Thymus (tissue), 11 donors: ENCODE data around the gene C19orf85. TPM values are rescaled to one million over a fixed set of nuclear protein-coding genes. Genes with fewer than 3 reads are reported as not detected.
"Not testable (repeated sequence)": the region's sequence is repeated elsewhere in the genome, so short reads cannot be mapped to it uniquely, and the experiment has no call there.

Experiments used
- DNase-seq, 9 donors: peaks; one replicate each; pipeline ENCODE4 v3.0.0-alpha.2; 2013; ENCODE audit warnings: low spot score in 9 of 9, low read depth in 6 of 9, missing footprints in 1 of 9
- H3K27ac ChIP-seq, 2 donors: one replicate each; pipeline ENCODE4 v1.5.1; 2013; ENCODE audit warnings: control low read depth in 1 of 2, low read depth in 1 of 2, low read length in 1 of 2, mild to moderate bottlenecking in 1 of 2, moderate library complexity in 1 of 2
- H3K27me3 ChIP-seq, 2 donors: one replicate each; pipeline ENCODE4 v1.5.1; 2013; ENCODE audit warnings: low read length in 1 of 2; ENCODE audit not compliant: control insufficient read depth in 2 of 2, insufficient read depth in 1 of 2
- H3K36me3 ChIP-seq, 2 donors: one replicate each; pipeline ENCODE4 v1.5.1; 2013; ENCODE audit warnings: low read length in 1 of 2, mild to moderate bottlenecking in 1 of 2, moderate library complexity in 1 of 2; ENCODE audit not compliant: control insufficient read depth in 2 of 2, insufficient read depth in 2 of 2
- H3K4me1 ChIP-seq, 2 donors: one replicate each; pipeline ENCODE4 v1.5.1; 2013; ENCODE audit warnings: low read length in 2 of 2; ENCODE audit not compliant: control insufficient read depth in 2 of 2, insufficient read depth in 2 of 2
- H3K4me3 ChIP-seq, 2 donors: one replicate each; pipeline ENCODE4 v1.5.1; 2013; ENCODE audit warnings: low read length in 2 of 2, control low read depth in 1 of 2, mild to moderate bottlenecking in 1 of 2
- H3K9me3 ChIP-seq, 2 donors: one replicate each; pipeline ENCODE4 v1.5.1; 2013; ENCODE audit warnings: low read length in 1 of 2, mild to moderate bottlenecking in 1 of 2; ENCODE audit not compliant: control insufficient read depth in 2 of 2, insufficient read depth in 1 of 2
- WGBS: extraction: QIAGEN DNeasy Blood & Tissue Kit; methylation state at CpG from one replicate; pipeline ENCODE4 v1.1.7; 2013; 5-methylcytosine and 5-hydroxymethylcytosine counted together
- polyA plus RNA-seq: library from polyadenylated mRNA; stranded (reverse); fragments of 200-250 nt; gene quantifications from one replicate; pipeline ENCODE4 v1.2.3, GENCODE V29; 2013
- total RNA-seq: library from RNA; stranded (reverse); fragments of 120-200 nt; gene quantifications from one replicate; pipeline ENCODE4 v1.2.4, GENCODE V29; 2013
- donor health status: healthy.

The C19orf85 gene
- total and polyA plus RNA-seq, 2 donors: not detected

DNA sequence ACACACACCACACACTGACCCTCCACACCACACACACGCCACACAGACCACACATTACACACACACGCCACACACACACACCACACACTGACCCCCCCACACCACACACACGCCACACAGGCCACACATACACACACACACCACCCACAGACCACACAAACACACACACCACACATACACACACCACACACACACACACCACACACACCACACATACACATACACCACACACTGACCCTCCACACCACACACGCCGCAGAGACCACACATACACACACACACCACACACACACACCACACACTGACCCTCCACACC lies 16.4 kb downstream of the C19orf85 start:
- H3K27ac ChIP-seq, H3K9me3 ChIP-seq, H3K36me3 ChIP-seq, DNase-seq, H3K4me3 ChIP-seq: not testable (repeated sequence)
- WGBS: 95% methylated on average over 5 of the region's 5 CpGs
- peaks cover 16 to 18% of the 10 kb centered on the region in 2 donors for H3K4me1 ChIP-seq
- H3K27me3 ChIP-seq: peaks cover 55 to 92% of the 10 kb centered on the region in 2 donors

DNA sequence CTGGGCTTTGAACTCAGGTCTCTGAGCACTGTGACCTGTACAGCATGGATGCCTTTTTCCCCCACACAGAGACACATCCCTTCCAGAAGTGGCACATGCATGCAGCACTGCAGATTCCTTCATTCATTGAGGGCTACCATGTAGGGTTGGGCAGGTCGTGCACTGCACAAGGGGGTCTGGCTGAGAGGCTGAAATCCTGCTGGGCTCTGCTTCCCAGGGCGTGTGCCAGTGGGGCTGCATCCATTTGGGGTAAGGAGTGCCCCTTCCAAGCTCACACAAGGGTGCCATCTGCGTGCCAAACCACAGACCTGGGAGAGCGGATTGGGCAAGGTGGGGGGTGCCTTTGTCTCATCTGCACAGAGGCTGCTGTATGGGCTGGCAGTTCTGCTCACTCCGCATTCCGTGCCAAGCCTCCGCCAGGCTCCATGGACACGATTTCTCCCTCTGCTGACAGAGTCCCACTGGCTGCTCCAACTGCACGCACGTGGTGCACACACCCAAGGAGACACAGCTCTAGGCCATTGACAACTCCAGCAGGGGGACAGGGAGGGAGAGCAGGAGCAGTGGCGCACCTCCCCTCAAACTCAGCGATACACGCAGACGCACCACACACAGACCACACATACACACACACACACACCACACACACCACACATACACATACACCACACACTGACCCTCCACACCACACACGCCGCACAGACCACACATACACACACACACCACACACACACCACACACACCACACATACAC lies 17.0 kb downstream of the C19orf85 start:
- Histone ChIP-seq H3K27me3 (peaks cover 60 to 92% of the 10 kb centered on the region in 2 donors), H3K27ac (no peak overlapping the region), H3K36me3 (no peaks in the 10 kb centered on the region), H3K4me1 (peaks cover 17% of the 10 kb centered on the region in 2 donors), H3K9me3 (no peaks in the 10 kb centered on the region), H3K4me3 (no peak overlapping the region)
- DNase-seq: no peak
- 49% methylated on average over 16 of the region's 16 CpGs for WGBS

DNA sequence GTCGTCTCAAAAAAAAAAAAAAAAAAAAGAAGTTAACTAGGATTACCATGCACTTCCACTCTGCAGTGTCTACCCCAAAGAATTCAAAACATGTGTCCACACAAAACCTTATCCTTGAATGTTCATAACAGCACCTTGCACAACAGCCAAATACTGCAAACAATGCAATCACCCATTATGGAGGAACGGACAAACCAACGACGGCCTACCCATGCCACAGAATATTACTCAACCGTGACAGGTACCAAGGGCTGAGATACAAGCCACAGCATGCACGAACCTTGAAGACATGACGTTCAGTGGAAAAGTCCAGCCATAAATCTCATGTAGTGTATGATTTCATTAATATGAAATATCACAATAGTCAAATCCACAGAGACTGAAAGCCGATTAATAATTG lies 18.5 kb downstream of the C19orf85 start:
- no peak for DNase-seq
- H3K4me3 ChIP-seq: no peak overlapping the region
- H3K4me1 ChIP-seq: peaks cover 8 to 16% of the 10 kb centered on the region in 2 donors
- peaks cover 0 to 4% of the 10 kb centered on the region in 2 donors for H3K9me3 ChIP-seq
- no peak overlapping the region for H3K27ac ChIP-seq
- no peaks in the 10 kb centered on the region for H3K36me3 ChIP-seq
- 73% methylated on average over 8 of the region's 8 CpGs for WGBS
- H3K27me3 ChIP-seq: peaks cover 60 to 91% of the 10 kb centered on the region in 2 donors

DNA sequence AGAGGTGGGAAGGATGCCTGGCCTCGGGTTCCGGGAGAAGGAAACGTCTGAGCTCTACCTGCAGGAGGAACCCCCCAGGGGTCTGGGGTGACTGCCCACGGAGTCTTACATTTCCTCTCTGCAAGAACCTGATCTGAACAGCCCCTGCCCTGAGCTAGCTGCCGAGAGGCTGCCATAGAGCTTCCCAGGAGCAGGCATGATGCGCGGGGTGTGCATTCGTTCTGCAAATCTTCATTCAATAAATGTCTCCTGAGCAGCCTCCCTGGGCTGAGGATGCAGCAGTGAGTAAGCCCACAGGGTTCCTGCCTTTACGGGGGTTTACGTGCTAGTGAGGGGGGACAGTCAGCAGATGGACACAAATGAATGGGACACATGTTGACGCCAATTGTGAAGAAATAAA lies 19.9 kb downstream of the C19orf85 start:
- Histone ChIP-seq H3K36me3 (no peaks in the 10 kb centered on the region), H3K27ac (no peak overlapping the region), H3K4me1 (peaks cover 8 to 22% of the 10 kb centered on the region in 2 donors), H3K27me3 (peaks cover 61 to 92% of the 10 kb centered on the region in 2 donors), H3K9me3 (peaks cover 0 to 15% of the 10 kb centered on the region in 2 donors), H3K4me3 (no peak overlapping the region)
- no peak for DNase-seq
- 49% methylated on average over 11 of the region's 11 CpGs for WGBS

DNA sequence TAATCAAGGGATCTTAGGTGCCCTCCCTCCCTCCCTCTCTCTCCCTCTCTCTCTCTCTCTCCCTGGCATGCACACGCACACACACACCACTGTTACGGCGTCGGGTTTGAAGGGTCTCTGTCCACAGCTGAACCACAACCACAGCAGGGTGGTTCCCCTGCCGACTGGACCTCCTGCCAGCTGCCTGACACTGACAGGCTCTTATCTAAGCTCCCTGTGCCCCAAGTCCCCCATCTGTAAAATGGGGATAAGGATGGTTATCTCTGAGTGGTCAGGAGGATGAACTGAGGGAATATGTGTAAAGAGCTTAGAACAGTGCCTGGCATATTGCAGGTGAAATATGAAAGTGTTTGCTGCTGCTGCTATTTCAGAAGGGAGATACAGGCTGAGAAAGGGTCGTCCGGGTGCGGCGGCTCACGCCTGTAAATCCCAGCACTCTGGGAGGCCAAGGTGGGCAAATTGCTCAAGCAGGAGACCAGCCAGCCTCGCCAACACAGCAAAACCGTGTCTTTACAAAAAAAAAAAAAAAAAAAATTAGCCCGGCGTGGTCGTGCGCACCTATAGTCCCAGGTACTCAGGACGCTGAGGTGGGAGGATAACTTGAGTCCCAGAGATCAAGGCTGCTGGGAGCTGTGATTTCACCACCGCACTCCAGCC lies 20.6 kb downstream of the C19orf85 start:
- WGBS: 38% methylated on average over 18 of the region's 18 CpGs
- H3K9me3 ChIP-seq: peaks cover 0 to 15% of the 10 kb centered on the region in 2 donors

DNA sequence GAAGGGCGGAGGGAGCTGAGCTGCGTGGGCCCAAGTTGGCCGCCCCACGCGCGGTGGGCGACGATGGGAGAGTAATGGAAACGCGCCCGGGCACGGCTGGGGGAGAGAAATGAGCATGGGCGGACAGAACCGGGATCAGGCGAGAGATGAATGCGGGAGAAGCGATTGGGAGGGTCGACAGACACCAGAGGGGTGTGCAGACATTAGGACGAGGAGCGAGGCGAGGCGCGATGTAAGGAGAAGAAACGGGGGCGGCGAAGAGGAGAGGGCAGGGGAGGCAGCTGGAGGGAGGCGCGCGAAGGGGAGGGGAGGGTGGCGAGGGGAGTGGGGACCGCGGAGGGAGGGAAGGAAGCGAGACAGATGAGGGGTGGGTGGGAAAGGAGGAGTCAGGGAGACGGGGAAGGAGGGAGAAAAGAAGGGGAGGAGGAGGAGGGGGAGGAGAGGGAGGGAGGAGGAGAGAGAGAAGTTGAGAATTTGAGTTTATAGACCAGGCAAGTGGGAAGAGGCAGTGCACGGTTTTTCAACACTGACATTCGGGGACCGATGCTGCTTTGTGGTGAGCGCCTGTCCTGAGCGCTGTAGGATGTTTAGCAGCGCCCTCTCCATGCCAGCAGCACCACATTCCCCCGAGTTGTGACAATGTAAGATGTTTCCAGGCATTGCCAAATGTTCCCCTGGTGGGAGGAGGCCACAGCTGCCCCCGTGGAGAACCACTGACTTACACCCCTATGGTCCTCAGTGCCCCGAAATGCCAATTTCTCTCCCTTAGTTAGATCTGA lies 21.3 kb downstream of the C19orf85 start, which contains the start of gene SHISA7:
TSS of gene SHISA7 (minus strand) at position 256 of the 779 bp plus-strand sequence. CDS start 437 bp downstream, outside the sequence.
- Histone ChIP-seq H3K27me3 (peaks cover 68 to 97% of the 10 kb centered on the region in 2 donors), H3K4me3 (peak within 1 kb of the TSS in 1 of 2 donors; percentile 26)
- DNase-seq: no peak

More for the DNA sequence above, 20.6 kb downstream of the C19orf85 start:
- H3K36me3 ChIP-seq: no peaks in the 10 kb centered on the region
- H3K4me1 ChIP-seq: peaks cover 8 to 22% of the 10 kb centered on the region in 2 donors
- H3K27me3 ChIP-seq: peaks cover 61 to 92% of the 10 kb centered on the region in 2 donors
- no peak overlapping the region for H3K27ac ChIP-seq
- no peak overlapping the region for H3K4me3 ChIP-seq
- DNase-seq: no peak

DNA sequence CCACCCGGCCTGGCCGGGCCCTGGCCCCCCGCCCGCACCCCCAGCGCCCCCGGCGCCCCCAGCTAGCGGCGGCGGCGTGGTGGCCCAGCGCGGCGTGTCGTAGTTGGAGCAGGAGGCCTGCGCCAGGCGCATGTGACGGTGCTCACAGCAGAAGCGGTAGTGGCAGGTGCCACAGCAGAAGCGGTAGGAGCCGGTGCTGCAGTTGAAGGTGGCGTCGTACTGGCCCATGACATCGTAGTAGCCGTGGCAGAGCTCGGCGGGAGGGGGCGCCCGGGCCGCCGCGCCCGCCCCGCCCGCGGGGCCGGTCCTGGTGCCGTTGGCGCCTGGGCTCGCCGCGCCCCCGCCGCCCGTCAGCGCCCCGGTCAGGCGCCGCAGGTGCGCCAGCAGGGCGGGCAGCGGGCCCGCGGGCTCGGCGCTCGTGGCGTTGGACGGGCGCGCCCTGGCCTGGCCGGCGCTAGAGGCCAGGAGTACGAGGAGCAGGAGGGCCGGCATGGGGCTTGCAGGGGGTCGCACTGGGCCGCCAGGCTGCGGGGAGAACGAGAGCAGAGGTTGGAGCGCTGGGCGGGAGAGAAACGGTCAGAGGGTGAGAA lies 22.1 kb downstream of the C19orf85 start:
- Histone ChIP-seq H3K9me3 (peaks cover under 1 to 15% of the 10 kb centered on the region in 2 donors), H3K4me1 (peaks cover 8 to 22% of the 10 kb centered on the region in 2 donors), H3K27me3 (peaks cover 74 to 97% of the 10 kb centered on the region in 2 donors), H3K27ac (no peak overlapping the region), H3K4me3 (peak overlapping the region in 1 of 2 donors; percentile 26), H3K36me3 (no peaks in the 10 kb centered on the region)
- no peak for DNase-seq
- 2% methylated on average over 72 of the region's 72 CpGs for WGBS

More for the DNA sequence above, 21.3 kb downstream of the C19orf85 start, which contains the start of gene SHISA7:
- Histone ChIP-seq H3K9me3 (peaks cover 0 to 15% of the 10 kb centered on the region in 2 donors), H3K36me3 (no peaks in the 10 kb centered on the region), H3K4me1 (peaks cover 8 to 22% of the 10 kb centered on the region in 2 donors), H3K27ac (no peak within 1 kb of the TSS)
- WGBS: 3% methylated on average over 43 of the region's 43 CpGs

DNA sequence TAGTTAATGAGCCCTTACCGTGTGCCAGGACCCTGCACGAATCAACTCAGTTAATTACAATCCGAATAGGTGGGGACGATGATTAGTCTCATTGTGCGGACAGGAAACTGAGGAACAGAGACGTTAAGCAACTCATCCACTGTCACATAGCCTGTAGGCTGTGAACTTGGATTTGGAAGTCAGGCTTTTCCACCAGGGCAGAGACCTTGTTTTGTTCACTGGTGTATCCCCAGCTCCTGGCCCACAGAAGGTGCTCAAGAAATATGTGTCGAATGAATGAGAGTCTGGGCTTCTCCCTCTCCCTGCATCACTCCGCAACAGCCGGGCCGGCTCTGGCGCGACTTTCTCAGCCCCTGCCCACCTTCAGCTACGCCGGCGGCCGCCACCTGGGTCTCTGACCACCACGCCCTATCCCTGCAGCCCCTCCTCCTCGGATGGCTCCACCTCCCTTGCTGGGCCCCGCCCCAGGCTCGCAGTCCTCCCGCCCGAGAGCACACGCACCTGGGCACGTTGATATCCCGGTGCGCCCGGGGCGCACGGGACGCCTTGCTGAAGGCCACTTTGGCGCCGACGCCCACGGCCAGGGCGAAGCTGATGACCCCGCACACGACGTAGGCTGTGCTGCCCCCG lies 22.7 kb downstream of the C19orf85 start:
- Histone ChIP-seq H3K36me3 (no peaks in the 10 kb centered on the region), H3K27me3 (peaks cover 73 to 97% of the 10 kb centered on the region in 2 donors), H3K9me3 (peaks cover 1 to 15% of the 10 kb centered on the region in 2 donors), H3K4me3 (peak overlapping the region in 1 of 2 donors; percentile 26), H3K4me1 (peaks cover 8 to 22% of the 10 kb centered on the region in 2 donors), H3K27ac (no peak overlapping the region)
- DNase-seq: no peak
- WGBS: 4% methylated on average over 39 of the region's 39 CpGs
